GM23338 (cell line): ENCODE measurements around the gene CDC42BPA. TPM values are rescaled to one million over a fixed set of nuclear protein-coding genes. Genes with fewer than 3 reads are reported as not detected.

ENCODE experiments used
- ATAC-seq: fragments of 200-7000 bp; cut with Tn5 transposase; 3 replicates; pipeline ENCODE4 v1.9.1; 2020
- DNase-seq: peaks from one replicate; pipeline ENCODE4 v3.0.0-alpha.2; 2015; ENCODE audit warnings: low spot score
- H2AFZ ChIP-seq: fragments of 200-600 bp; sonication (generic); 2 replicates; pipeline ENCODE4 v1.8.0; 2016; ENCODE audit warnings: antibody characterized with exemption, mild to moderate bottlenecking, moderate library complexity
- H3F3A ChIP-seq: fragments of 200-600 bp; sonication (generic); replicated peaks from 2 replicates; pipeline ENCODE4 v1.8.0; 2017; ENCODE audit warnings: antibody characterized with exemption, mixed run types, low read depth
- H3K27ac ChIP-seq: fragments of 200-600 bp; sonication (generic); 2 replicates; pipeline ENCODE4 v1.6.1; 2016; ENCODE audit warnings: low read depth
- H3K27me3 ChIP-seq: fragments of 200-600 bp; sonication (generic); 2 replicates; pipeline ENCODE4 v1.8.0; 2016; ENCODE audit warnings: mild to moderate bottlenecking, mixed run types, moderate library complexity; ENCODE audit not compliant: insufficient read depth
- H3K36me3 ChIP-seq: fragments of 200-600 bp; sonication (generic); 2 replicates; pipeline ENCODE4 v1.8.0; 2016; ENCODE audit warnings: mild to moderate bottlenecking; ENCODE audit not compliant: insufficient read depth
- H3K4me1 ChIP-seq: fragments of 200-600 bp; sonication (generic); 2 replicates; pipeline ENCODE4 v1.8.0; 2016; ENCODE audit warnings: mild to moderate bottlenecking, moderate library complexity; ENCODE audit not compliant: insufficient read depth
- H3K4me2 ChIP-seq: fragments of 200-600 bp; sonication (generic); 2 replicates; pipeline ENCODE4 v1.7.1; 2017; ENCODE audit warnings: mixed run types
- H3K4me3 ChIP-seq: fragments of 200-600 bp; sonication (generic); 2 replicates; pipeline ENCODE4 v1.6.1; 2016; ENCODE audit warnings: mixed run types
- H3K79me2 ChIP-seq: fragments of 200-600 bp; sonication (generic); replicated peaks from 2 replicates; pipeline ENCODE4 v1.8.0; 2017; ENCODE audit warnings: mild to moderate bottlenecking; ENCODE audit not compliant: insufficient read depth
- H3K9me2 ChIP-seq: fragments of 200-600 bp; sonication (generic); 2 replicates; pipeline ENCODE4 v1.8.0; 2017; ENCODE audit not compliant: insufficient read depth
- H4K20me1 ChIP-seq: fragments of 200-600 bp; sonication (generic); replicated peaks from 2 replicates; pipeline ENCODE4 v1.8.0; 2017; ENCODE audit warnings: mild to moderate bottlenecking; ENCODE audit not compliant: insufficient read depth
- H3K27ac Mint-ChIP-seq: 2 replicates; pipeline ENCODE4 v1.8.0; 2020; ENCODE audit warnings: inconsistent platforms, mild to moderate bottlenecking, moderate library complexity, mixed read lengths
- H3K27me3 Mint-ChIP-seq: 3 replicates; pipeline ENCODE4 v1.8.0; 2022; ENCODE audit warnings: low read depth, mild to moderate bottlenecking, moderate library complexity, mixed read lengths, inconsistent platforms; ENCODE audit not compliant: insufficient read depth, poor library complexity
- H3K36me3 Mint-ChIP-seq: 3 replicates; pipeline ENCODE4 v1.8.0; 2021; ENCODE audit warnings: low read depth, mild to moderate bottlenecking, inconsistent platforms, moderate library complexity, mixed read lengths
- H3K4me1 Mint-ChIP-seq: 3 replicates; pipeline ENCODE4 v1.8.0; 2020; ENCODE audit warnings: mild to moderate bottlenecking, inconsistent platforms, mixed read lengths
- H3K4me3 Mint-ChIP-seq: 3 replicates; pipeline ENCODE4 v1.8.0; 2021; ENCODE audit warnings: moderate library complexity, mild to moderate bottlenecking, inconsistent platforms, mixed read lengths
- H3K9me3 Mint-ChIP-seq: 3 replicates; pipeline ENCODE4 v1.8.0; 2020; ENCODE audit warnings: moderate library complexity, mild to moderate bottlenecking, inconsistent platforms, mixed read lengths
- CREB1 ChIP-seq: fragments of 250-450 bp; sonication (Bioruptor Pico); IDR thresholded peaks from 2 replicates; pipeline ENCODE4 v1.5.0; 2020; ENCODE audit warnings: low read depth, mild to moderate bottlenecking, moderate library complexity
- ETS1 ChIP-seq: IDR thresholded peaks from 2 replicates; pipeline ENCODE4 v1.6.1; 2016; ENCODE audit warnings: antibody characterized with exemption
- EZH2 ChIP-seq: fragments of 200-600 bp; sonication (generic); IDR thresholded peaks from one replicate; pipeline ENCODE4 v1.8.0; 2017; ENCODE audit warnings: antibody characterized with exemption, mild to moderate bottlenecking, low read depth; ENCODE audit not compliant: unreplicated experiment
- EZH2phosphoT487 ChIP-seq: fragments of 200-600 bp; sonication (generic); IDR thresholded peaks from one replicate; pipeline ENCODE4 v1.8.1; 2018; ENCODE audit warnings: antibody characterized with exemption; ENCODE audit not compliant: unreplicated experiment
- JUNB ChIP-seq: IDR thresholded peaks from one replicate; pipeline ENCODE4 v1.6.1; 2016; ENCODE audit warnings: antibody characterized with exemption; ENCODE audit not compliant: unreplicated experiment
- STAT1 ChIP-seq: IDR thresholded peaks from one replicate; pipeline ENCODE4 v1.6.1; 2016; ENCODE audit warnings: antibody characterized with exemption; ENCODE audit not compliant: unreplicated experiment
- ZNF114 ChIP-seq: fragments of 250-450 bp; sonication (Bioruptor Pico); IDR thresholded peaks from 2 replicates; pipeline ENCODE4 v1.5.0; 2020; ENCODE audit warnings: mild to moderate bottlenecking, moderate library complexity
- ZNF331 ChIP-seq: fragments of 250-450 bp; sonication (Bioruptor Pico); IDR thresholded peaks from 2 replicates; pipeline ENCODE4 v1.5.0; 2020; ENCODE audit warnings: low read depth, mild to moderate bottlenecking, moderate library complexity
- ZNF462 ChIP-seq: fragments of 250-450 bp; sonication (Bioruptor Pico); IDR thresholded peaks from 2 replicates; pipeline ENCODE4 v1.5.0; 2020; ENCODE audit warnings: mild to moderate bottlenecking, moderate library complexity
- polyA plus RNA-seq: library from polyadenylated mRNA; unstranded; fragments of >200 nt; fragmentation: Nextera tagmentation; extraction: Ambion mirVana; gene quantifications from 2 replicates; pipeline ENCODE4 v1.2.1, GENCODE V29; 2016
- total RNA-seq: library from RNA; depleted of rRNA; stranded (reverse); fragments of >200 nt; shearing (Covaris generic); gene quantifications from 2 replicates; pipeline ENCODE4 v1.2.3, GENCODE V29; 2014
- TF ChIP-seq, protein P1 (sequence below): IDR thresholded peaks from one replicate; pipeline ENCODE4 v1.6.1; 2018; ENCODE audit warnings: antibody characterized with exemption; ENCODE audit not compliant: unreplicated experiment

Gene CDC42BPA
- total and polyA plus RNA-seq, 2 experiments from 2014 or later: 17.7 to 40.1 TPM

DNA sequence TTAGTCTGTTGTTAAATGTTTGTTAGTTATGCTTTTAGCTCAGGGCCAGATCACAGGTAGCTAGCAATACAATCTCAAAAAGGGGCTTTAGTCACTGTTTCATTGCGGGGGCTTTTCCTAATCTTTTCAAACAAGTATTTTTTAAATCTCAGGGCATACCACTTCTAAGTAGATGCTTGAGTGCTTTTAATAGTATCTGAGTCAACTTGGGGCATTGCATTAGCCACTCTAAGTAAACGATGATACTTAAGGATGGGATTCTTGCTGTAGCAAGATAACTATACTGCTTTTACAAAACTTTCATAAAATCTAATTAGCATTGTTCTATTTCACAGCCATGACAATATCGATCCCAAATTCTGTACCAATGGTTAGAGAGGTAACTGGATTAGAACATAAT is 11.6 kb downstream of the CDC42BPA start:
- Histone ChIP-seq H3K79me2 (peaks cover 98% of the 10 kb centered on the region), H3K9me2 (no peaks in the 10 kb centered on the region), H2AFZ (no peak overlapping the region), H3K27ac (no peak overlapping the region), H3K4me3 (no peak overlapping the region), H4K20me1 (peaks cover 3% of the 10 kb centered on the region; the same call in 1 of the 2 replicates), H3F3A (no peaks in the 10 kb centered on the region), H3K4me2 (no peak overlapping the region), H3K4me1 (peaks cover 9% of the 10 kb centered on the region), H3K27me3 (no peaks in the 10 kb centered on the region), H3K36me3 (no peaks in the 10 kb centered on the region)
- TF ChIP-seq ZNF462 (CRISPR knock-in tag) (no peak), ETS1 (no peak), STAT1 (no peak), EZH2phosphoT487 (no peak), ZNF114 (CRISPR knock-in tag) (no peak), CREB1 (CRISPR knock-in tag) (no peak), JUNB (no peak), ZNF331 (no peak), EZH2 (no peak)
- TF ChIP-seq, protein P1, sequence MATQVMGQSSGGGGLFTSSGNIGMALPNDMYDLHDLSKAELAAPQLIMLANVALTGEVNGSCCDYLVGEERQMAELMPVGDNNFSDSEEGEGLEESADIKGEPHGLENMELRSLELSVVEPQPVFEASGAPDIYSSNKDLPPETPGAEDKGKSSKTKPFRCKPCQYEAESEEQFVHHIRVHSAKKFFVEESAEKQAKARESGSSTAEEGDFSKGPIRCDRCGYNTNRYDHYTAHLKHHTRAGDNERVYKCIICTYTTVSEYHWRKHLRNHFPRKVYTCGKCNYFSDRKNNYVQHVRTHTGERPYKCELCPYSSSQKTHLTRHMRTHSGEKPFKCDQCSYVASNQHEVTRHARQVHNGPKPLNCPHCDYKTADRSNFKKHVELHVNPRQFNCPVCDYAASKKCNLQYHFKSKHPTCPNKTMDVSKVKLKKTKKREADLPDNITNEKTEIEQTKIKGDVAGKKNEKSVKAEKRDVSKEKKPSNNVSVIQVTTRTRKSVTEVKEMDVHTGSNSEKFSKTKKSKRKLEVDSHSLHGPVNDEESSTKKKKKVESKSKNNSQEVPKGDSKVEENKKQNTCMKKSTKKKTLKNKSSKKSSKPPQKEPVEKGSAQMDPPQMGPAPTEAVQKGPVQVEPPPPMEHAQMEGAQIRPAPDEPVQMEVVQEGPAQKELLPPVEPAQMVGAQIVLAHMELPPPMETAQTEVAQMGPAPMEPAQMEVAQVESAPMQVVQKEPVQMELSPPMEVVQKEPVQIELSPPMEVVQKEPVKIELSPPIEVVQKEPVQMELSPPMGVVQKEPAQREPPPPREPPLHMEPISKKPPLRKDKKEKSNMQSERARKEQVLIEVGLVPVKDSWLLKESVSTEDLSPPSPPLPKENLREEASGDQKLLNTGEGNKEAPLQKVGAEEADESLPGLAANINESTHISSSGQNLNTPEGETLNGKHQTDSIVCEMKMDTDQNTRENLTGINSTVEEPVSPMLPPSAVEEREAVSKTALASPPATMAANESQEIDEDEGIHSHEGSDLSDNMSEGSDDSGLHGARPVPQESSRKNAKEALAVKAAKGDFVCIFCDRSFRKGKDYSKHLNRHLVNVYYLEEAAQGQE: no peak
- H3K4me3 Mint-ChIP-seq: no peak overlapping the region
- H3K9me3 Mint-ChIP-seq: no peaks in the 10 kb centered on the region
- H3K4me1 Mint-ChIP-seq: peaks cover 29% of the 10 kb centered on the region
- no peak for ATAC-seq
- H3K27me3 Mint-ChIP-seq: no peaks in the 10 kb centered on the region
- no peak overlapping the region for H3K27ac Mint-ChIP-seq
- no peaks in the 10 kb centered on the region; the same call in 2 of the 3 replicates for H3K36me3 Mint-ChIP-seq
- no peak for DNase-seq
